ENCODE data around the gene TRIM71. TPM values are rescaled to one million over a fixed set of nuclear protein-coding genes. Genes with fewer than 3 reads are reported as not detected.
A peak's percentile ranks its signal among the peaks of the same experiment; 100 is the strongest.

TRIM71 gene
- total and polyA plus RNA-seq, 2 of the 13 experiments (the other 11 are each of a cell fraction or from before 2014, with no cell fraction given): 21.7 to 76.9 TPM

- TF ChIP-seq ZNF781 (CRISPR knock-in tag; IDR thresholded peaks at IDR 0.05; ENCODE audit: borderline replicate concordance, not compliant biosample characterization) (no peak), HINFP (CRISPR knock-in tag; IDR thresholded peaks at IDR 0.05; ENCODE audit: low read depth) (no peak), NR0B2 (CRISPR knock-in tag; IDR thresholded peaks at IDR 0.05) (no peak), PCBP1 (IDR thresholded peaks at IDR 0.05; ENCODE audit: borderline replicate concordance, low read depth, low read length) (no peak), NFKBIZ (CRISPR knock-in tag; IDR thresholded peaks at IDR 0.05) (no peak), ZXDC (CRISPR knock-in tag; IDR thresholded peaks at IDR 0.05) (no peak), CREM (IDR thresholded peaks at IDR 0.05) (no peak), CREM (CRISPR knock-in tag; IDR thresholded peaks at IDR 0.05) (no peak), CREB1 (IDR thresholded peaks at IDR 0.05) (no peak), CREB1 (CRISPR knock-in tag; IDR thresholded peaks at IDR 0.05) (no peak), TMF1 (CRISPR knock-in tag; IDR thresholded peaks at IDR 0.05; ENCODE audit: low read depth) (no peak), GMEB2 (CRISPR knock-in tag; IDR thresholded peaks at IDR 0.05; ENCODE audit: low read depth) (no peak), RARG (CRISPR knock-in tag; IDR thresholded peaks at IDR 0.05; ENCODE audit: low read depth) (no peak), FOXJ3 (CRISPR knock-in tag; IDR thresholded peaks at IDR 0.05; ENCODE audit: borderline replicate concordance) (no peak), DBP (CRISPR knock-in tag; IDR thresholded peaks at IDR 0.05; ENCODE audit: not compliant biosample characterization) (no peak), POLR2A (IDR thresholded peaks at IDR 0.05; ENCODE audit: insufficient read depth in 1 of 2, low read depth in 2 of 2, low read length in 2 of 2) (0 out of 4 replicates have a peak, but pooled peaks of 1 of the 2 experiments have one; percentile 4), AGO1 (IDR thresholded peaks at IDR 0.05; ENCODE audit: low read depth, low read length, poor library complexity, severe bottlenecking) (no peak), ZSCAN21 (CRISPR knock-in tag; IDR thresholded peaks at IDR 0.05; ENCODE audit: borderline replicate concordance) (no peak), RARA (CRISPR knock-in tag; IDR thresholded peaks at IDR 0.05) (no peak), ZNF12 (CRISPR knock-in tag; IDR thresholded peaks at IDR 0.05) (no peak)
Observed at GRCh38 chr3:32885283-32885901, 67.6 kb downstream of the TRIM71 start (continued).

All from HepG2 (cell line).